ENCODE results near the gene MORN5. TPM values are rescaled to one million over a fixed set of nuclear protein-coding genes. Genes with fewer than 3 reads are reported as not detected.
"Not testable (repeated sequence)": the region's sequence is repeated elsewhere in the genome, so short reads cannot be mapped to it uniquely, and the experiment has no call there.

Gene MORN5
- polyA plus RNA-seq (2013, experiment 1 of 2), result not detected
- polyA plus RNA-seq (2013, experiment 2 of 2), result not detected

DNA sequence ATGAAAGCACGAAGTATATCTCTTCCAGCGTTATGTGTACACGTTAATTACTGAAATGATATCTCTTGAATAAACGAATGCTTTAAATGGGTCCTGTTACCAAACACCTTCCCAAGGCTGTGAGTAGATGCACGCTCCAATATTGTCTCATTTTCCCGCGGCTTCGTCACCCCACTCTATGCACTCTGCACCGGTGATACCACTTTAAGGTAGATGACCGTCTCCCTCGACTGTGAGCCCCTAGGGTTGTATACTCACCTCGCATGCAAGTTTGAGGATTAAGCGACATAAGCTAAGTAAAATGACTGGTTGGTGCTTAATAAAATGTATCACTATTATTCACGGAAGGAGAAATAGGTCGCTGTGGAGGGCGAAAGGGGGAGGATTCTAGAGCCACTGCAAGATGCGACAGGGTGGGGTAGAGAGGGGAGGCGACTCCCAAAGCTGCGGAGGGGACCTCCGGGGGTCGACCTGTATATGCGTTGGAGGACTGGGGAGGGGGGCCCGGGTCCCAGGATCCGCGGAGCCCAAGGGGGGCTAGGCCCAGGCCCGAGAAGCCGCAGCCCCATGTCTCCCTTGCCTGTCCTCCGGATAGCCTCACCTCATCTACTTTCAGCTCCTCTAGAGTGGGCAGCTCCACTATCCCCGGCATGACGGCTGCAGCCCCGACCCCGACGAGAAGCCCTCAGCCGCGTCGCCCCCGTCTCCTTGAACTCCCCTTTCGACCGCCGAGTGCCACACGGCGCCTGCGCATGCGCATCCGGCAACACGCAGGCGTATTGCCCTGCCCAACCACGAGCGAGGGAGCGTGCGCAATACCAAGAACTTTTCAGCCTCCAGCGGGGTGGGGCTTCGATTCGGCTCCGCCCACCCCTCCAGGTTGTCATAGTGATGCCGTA, at the start of gene MORN5, which contains the start of gene NDUFA8:
Gene MORN5 (plus strand): TSS at position 883 of the 899 bp plus-strand sequence. CDS start 65 bp downstream, outside the sequence.
Gene NDUFA8 (minus strand): TSS at position 754 of the 899 bp plus-strand sequence. CDS start 102 bp downstream, at position 652.
- H3K27ac ChIP-seq (ENCODE audit: low read depth, low read length, severe bottlenecking), result peak within 1 kb of the TSS; percentile 2
- WGBS, 2 experiments (ENCODE audit: insufficient coverage in 2 of 2), result 1 to 4% methylated on average over 42 to 44 of the region's 56 CpGs
- H3K4me1 ChIP-seq (ENCODE audit: control insufficient read depth, insufficient read depth, low read length, poor library complexity, severe bottlenecking), result no peaks in the 10 kb centered on the region
- no peaks in the 10 kb centered on the region for H3K9me3 ChIP-seq (ENCODE audit: control insufficient read depth, low read length)
- no peaks in the 10 kb centered on the region for H3K36me3 ChIP-seq (ENCODE audit: control insufficient read depth, insufficient read depth, low read length)
- H3K4me3 ChIP-seq (ENCODE audit: extremely low read depth, insufficient read depth, low read length, poor library complexity, severe bottlenecking), result peak within 1 kb of the TSS; percentile 94

DNA sequence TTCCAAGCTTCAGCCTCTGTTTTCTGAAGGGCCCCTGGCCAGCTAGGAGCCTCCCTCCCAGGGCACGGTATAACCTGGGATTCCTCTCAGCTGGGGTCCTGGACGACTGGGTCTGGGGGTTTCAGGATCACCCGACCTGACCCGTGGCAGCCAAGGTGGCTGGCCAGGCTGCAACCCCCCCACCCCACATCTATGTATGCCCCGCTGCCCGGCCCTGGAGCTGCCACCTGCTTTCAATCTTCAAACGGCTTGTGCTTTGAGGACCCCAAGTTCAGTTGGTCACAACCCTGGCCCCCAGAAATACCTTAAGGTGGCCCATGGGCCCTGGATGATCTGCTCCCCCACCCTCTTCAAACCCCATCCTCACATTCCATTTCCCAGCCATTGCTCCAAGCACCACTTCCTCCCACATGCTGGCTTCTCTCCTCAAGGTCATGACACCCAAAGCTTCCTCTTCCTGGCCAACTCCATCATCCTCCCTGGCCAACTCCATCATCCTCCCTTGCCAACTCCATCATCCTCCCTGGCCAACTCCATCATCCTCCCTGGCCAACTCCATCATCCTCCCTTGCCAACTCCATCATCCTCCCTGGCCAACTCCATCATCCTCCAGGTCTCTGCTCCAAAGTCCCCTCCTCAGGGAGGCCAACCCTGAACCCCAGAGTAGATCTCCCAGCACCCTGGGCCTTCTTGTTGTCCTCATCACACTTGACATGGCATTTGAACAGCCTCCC, 49.4 kb upstream of the MORN5 start:
- H3K27ac ChIP-seq (ENCODE audit: low read depth, low read length, severe bottlenecking), result no peak overlapping the region
- H3K4me3 ChIP-seq (ENCODE audit: extremely low read depth, insufficient read depth, low read length, poor library complexity, severe bottlenecking), result no peak overlapping the region
- H3K36me3 ChIP-seq (ENCODE audit: control insufficient read depth, insufficient read depth, low read length), result no peaks in the 10 kb centered on the region
- H3K4me1 ChIP-seq (ENCODE audit: control insufficient read depth, insufficient read depth, low read length, poor library complexity, severe bottlenecking), result peaks cover 4% of the 10 kb centered on the region
- no peaks in the 10 kb centered on the region for H3K9me3 ChIP-seq (ENCODE audit: control insufficient read depth, low read length)
- 86 to 90% methylated on average over 4 to 6 of the region's 7 CpGs for WGBS, 2 experiments (ENCODE audit: insufficient coverage in 2 of 2)

DNA sequence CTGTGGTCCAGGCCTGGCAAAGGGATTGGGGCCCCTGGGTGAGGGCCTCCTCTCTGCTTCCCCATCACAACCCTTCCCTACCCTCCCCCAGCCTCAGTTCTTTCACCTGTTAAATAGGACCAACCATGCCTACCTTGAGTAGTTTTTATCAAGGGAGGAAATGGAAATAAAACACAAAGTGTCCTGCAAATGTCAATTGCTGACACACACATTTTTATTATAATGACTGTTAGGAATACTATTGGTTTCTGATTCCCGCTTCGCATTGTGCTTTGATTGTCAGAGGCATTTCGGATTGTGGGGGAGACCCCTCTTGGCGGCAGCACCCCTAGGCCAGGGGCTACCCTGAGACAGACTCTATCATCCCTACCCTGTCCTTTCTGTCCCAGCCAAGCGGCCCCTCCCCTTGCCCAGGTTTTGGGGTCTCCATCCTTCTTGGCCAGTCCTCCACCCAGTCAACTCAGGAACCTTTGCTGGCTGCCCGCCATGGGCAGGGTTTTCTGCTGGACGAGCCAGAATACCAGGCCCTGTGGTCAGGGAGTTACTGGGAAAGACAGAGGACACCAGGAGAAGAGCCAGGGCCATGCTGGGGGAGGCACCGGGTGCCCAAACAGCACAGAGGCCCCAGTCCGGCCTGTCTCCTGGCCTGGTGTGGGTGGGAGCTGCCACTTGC, 48.2 kb upstream of the MORN5 start:
- Histone ChIP-seq H3K4me1 (ENCODE audit: control insufficient read depth, insufficient read depth, low read length, poor library complexity, severe bottlenecking) (peaks cover 4% of the 10 kb centered on the region), H3K27ac (ENCODE audit: low read depth, low read length, severe bottlenecking) (no peak overlapping the region), H3K36me3 (ENCODE audit: control insufficient read depth, insufficient read depth, low read length) (no peaks in the 10 kb centered on the region), H3K4me3 (ENCODE audit: extremely low read depth, insufficient read depth, low read length, poor library complexity, severe bottlenecking) (no peak overlapping the region), H3K9me3 (ENCODE audit: control insufficient read depth, low read length) (no peaks in the 10 kb centered on the region)
- WGBS, 2 experiments (ENCODE audit: insufficient coverage in 2 of 2), result 88 to 90% methylated on average over 8 to 9 of the region's 9 CpGs

GRCh38 chr9:122112238-122112637, 47.5 kb upstream of the MORN5 start:
- peaks cover 4% of the 10 kb centered on the region for H3K4me1 ChIP-seq (ENCODE audit: control insufficient read depth, insufficient read depth, low read length, poor library complexity, severe bottlenecking)
- no peaks in the 10 kb centered on the region for H3K9me3 ChIP-seq (ENCODE audit: control insufficient read depth, low read length)
- H3K4me3 ChIP-seq (ENCODE audit: extremely low read depth, insufficient read depth, low read length, poor library complexity, severe bottlenecking), result no peak overlapping the region
- no peak overlapping the region for H3K27ac ChIP-seq (ENCODE audit: low read depth, low read length, severe bottlenecking)
- H3K36me3 ChIP-seq (ENCODE audit: control insufficient read depth, insufficient read depth, low read length), result no peaks in the 10 kb centered on the region
- WGBS, 2 experiments (ENCODE audit: insufficient coverage in 2 of 2), result 77 to 88% methylated on average over 5 to 6 of the region's 6 CpGs

DNA sequence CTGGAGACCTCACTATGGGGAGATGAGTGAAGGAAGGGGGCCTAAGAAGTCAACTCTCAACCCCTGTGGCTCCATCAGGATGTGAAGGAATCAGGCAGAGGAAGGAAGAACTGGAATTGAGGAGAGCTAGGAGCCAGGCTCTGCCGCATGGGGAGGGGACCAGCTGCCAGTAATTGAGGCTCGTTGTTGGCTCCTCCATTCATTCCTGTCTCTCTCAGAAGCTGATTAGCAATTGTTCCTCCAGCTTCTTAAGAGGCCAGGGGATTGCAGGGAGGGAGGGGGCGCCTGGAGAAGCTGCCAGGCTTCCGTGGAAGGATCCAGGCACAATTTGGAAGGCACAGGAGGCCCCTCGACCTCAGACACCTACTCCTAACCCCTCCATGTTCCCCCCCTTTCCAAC, 46.1 kb upstream of the MORN5 start:
- no peak overlapping the region for H3K27ac ChIP-seq (ENCODE audit: low read depth, low read length, severe bottlenecking)
- H3K36me3 ChIP-seq (ENCODE audit: control insufficient read depth, insufficient read depth, low read length), result no peaks in the 10 kb centered on the region
- H3K4me1 ChIP-seq (ENCODE audit: control insufficient read depth, insufficient read depth, low read length, poor library complexity, severe bottlenecking), result no peaks in the 10 kb centered on the region
- H3K9me3 ChIP-seq (ENCODE audit: control insufficient read depth, low read length), result no peaks in the 10 kb centered on the region
- H3K4me3 ChIP-seq (ENCODE audit: extremely low read depth, insufficient read depth, low read length, poor library complexity, severe bottlenecking), result no peak overlapping the region
- WGBS, 2 experiments (ENCODE audit: insufficient coverage in 2 of 2), result 56 to 57% methylated on average over 2 of the region's 5 CpGs

DNA sequence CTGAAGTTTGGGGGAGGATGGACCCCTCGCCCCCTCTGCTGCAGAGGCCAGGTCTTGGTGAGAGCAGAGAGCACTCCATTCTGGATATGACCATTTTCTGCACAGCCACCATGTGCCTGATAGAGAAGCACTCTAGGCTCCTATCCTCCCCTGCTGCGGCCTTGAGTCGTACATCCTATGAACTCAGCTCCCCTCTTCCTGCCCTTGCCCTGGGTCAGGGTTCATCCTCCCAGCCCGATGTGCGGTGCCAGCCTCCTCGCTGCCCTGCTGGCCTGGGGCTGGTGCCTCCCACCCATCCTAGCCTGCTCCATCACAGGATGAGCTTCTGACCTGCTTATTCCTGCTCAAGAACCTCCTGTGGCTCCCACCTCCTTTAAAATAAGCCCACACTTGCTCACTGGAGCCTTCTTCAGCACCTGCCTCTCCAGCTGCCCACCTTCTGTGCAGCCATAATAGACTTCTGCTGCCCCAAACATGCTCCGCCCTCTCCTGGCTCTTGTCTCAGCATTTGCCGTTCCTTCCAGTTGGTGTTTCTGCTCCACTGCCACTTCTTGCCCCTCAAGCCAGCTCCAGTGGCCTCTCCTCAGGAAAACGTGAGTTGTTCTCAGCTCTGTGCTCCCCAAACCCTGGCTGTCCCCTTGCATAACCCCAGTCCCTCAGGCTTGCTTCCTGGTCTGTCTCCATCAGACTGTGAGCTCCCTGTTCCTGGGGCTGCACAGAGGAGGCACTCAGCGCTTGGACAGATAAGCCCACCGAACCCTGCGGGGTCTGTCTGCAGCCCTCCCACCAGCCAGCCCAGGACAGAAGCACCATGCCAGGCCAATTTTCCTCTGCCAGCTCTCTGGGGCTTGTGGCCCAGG, 44.3 kb upstream of the MORN5 start:
- 83 to 85% methylated on average over 11 of the region's 12 CpGs for WGBS, 2 experiments (ENCODE audit: insufficient coverage in 2 of 2)
- Histone ChIP-seq H3K4me1 (ENCODE audit: control insufficient read depth, insufficient read depth, low read length, poor library complexity, severe bottlenecking) (no peaks in the 10 kb centered on the region), H3K9me3 (ENCODE audit: control insufficient read depth, low read length) (no peaks in the 10 kb centered on the region), H3K27ac (ENCODE audit: low read depth, low read length, severe bottlenecking) (no peak overlapping the region), H3K36me3 (ENCODE audit: control insufficient read depth, insufficient read depth, low read length) (no peaks in the 10 kb centered on the region), H3K4me3 (ENCODE audit: extremely low read depth, insufficient read depth, low read length, poor library complexity, severe bottlenecking) (no peak overlapping the region)

GRCh38 chr9:122116040-122116439, 43.7 kb upstream of the MORN5 start:
- H3K9me3 ChIP-seq (ENCODE audit: control insufficient read depth, low read length), result no peaks in the 10 kb centered on the region
- H3K4me3 ChIP-seq (ENCODE audit: extremely low read depth, insufficient read depth, low read length, poor library complexity, severe bottlenecking), result no peak overlapping the region
- 36 to 68% methylated on average over 2 to 3 of the region's 4 CpGs for WGBS, 2 experiments (ENCODE audit: insufficient coverage in 2 of 2)
- no peak overlapping the region for H3K27ac ChIP-seq (ENCODE audit: low read depth, low read length, severe bottlenecking)
- H3K4me1 ChIP-seq (ENCODE audit: control insufficient read depth, insufficient read depth, low read length, poor library complexity, severe bottlenecking), result no peaks in the 10 kb centered on the region
- H3K36me3 ChIP-seq (ENCODE audit: control insufficient read depth, insufficient read depth, low read length), result no peaks in the 10 kb centered on the region

DNA sequence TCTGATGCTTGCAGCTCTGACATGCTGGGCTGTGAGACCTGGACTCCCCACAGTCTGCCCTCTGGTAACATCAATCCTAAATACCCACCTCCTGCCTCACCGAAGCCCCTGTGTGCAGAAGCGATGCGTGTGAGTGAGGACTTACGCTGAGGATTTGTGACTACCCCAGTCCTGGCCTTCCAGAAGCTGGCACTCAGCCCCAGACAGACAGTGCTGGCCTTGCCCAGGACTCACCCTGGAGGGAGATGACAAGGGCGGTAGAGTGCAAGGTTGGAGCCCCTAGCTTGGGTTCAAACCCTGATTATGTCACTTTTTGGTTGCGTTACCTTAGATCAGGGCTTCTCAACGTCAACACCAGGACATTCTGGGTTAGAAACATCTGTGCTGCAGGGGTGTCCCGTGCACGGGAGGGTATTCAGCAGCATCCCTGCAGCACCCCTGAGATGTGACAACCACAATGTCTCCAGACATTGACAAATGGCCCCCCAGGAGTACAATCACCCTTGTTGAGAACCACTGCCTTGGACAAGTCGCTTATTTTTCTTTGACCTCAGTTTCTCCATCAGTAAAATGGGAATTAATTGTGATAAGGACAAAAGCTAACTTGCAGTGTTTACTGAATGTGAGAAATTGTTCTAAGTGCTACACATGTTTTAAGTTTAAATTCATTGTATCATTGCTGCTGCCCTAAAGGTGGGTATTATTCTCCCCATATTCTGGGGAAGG, 43.1 kb upstream of the MORN5 start:
- 74 to 85% methylated on average over 9 of the region's 10 CpGs for WGBS, 2 experiments (ENCODE audit: insufficient coverage in 2 of 2)
- H3K4me1 ChIP-seq (ENCODE audit: control insufficient read depth, insufficient read depth, low read length, poor library complexity, severe bottlenecking), result no peaks in the 10 kb centered on the region
- no peak overlapping the region for H3K4me3 ChIP-seq (ENCODE audit: extremely low read depth, insufficient read depth, low read length, poor library complexity, severe bottlenecking)
- no peaks in the 10 kb centered on the region for H3K36me3 ChIP-seq (ENCODE audit: control insufficient read depth, insufficient read depth, low read length)
- no peaks in the 10 kb centered on the region for H3K9me3 ChIP-seq (ENCODE audit: control insufficient read depth, low read length)
- no peak overlapping the region for H3K27ac ChIP-seq (ENCODE audit: low read depth, low read length, severe bottlenecking)

DNA sequence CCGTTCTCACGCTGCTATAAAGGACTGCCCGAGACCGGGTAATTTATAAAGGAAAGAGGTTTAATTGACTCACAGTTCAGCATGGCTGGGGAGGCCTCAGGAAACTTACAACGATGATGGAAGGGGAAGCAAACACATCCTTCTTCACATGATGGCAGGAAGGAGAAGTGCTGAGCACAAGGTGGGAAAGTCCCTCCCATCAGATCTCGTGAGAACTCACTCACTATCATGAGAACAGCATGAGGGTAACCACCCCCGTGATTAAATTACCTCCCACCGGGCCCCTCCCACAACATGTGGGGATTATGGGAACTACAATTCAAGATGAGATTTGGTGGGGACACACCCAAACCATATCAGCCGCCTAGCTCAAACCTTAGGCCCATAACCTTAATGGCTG, 42.5 kb upstream of the MORN5 start:
- not testable (repeated sequence) for H3K36me3 ChIP-seq (ENCODE audit: control insufficient read depth, insufficient read depth, low read length); H3K4me1 ChIP-seq (ENCODE audit: control insufficient read depth, insufficient read depth, low read length, poor library complexity, severe bottlenecking); H3K4me3 ChIP-seq (ENCODE audit: extremely low read depth, insufficient read depth, low read length, poor library complexity, severe bottlenecking); H3K9me3 ChIP-seq (ENCODE audit: control insufficient read depth, low read length); H3K27ac ChIP-seq (ENCODE audit: low read depth, low read length, severe bottlenecking)
- WGBS, 2 experiments (ENCODE audit: insufficient coverage in 2 of 2), result 85 to 91% methylated on average over 4 to 5 of the region's 9 CpGs

All from mesodermal cell (in vitro differentiated cells).